Spleen (tissue), 3 donors: ENCODE data around the gene NFIB.

Experiments used
- POLR2A ChIP-seq, 3 donors: fragments of 450-650 bp; IDR thresholded peaks; one replicate each; pipeline ENCODE4 v1.5.1; 2017; ENCODE audit warnings: antibody characterized with exemption in 3 of 3, mild to moderate bottlenecking in 1 of 3
- POLR2AphosphoS5 ChIP-seq, 3 donors: sonication (generic); formaldehyde crosslinking; IDR thresholded peaks; one replicate each; pipeline ENCODE4 v1.5.1; 2017; ENCODE audit warnings: antibody characterized with exemption in 3 of 3

- TF ChIP-seq POLR2AphosphoS5 (IDR thresholded peaks at IDR 0.05) (no peak), POLR2A (IDR thresholded peaks at IDR 0.05) (no peak)
Observed at GRCh38 chr9:14170392-14170931, 143.5 kb downstream of the NFIB start.
